Measurements from ENCODE around the gene ACOX1.

GRCh38 chr17:76004750-76005262, 25.8 kb upstream of the ACOX1 start:
- TF ChIP-seq ATF3 (IDR thresholded peaks at IDR 0.05) (no peak), MAX (IDR thresholded peaks at IDR 0.05) (no peak), CTCF (IDR thresholded peaks at IDR 0.05; ENCODE audit: low read depth, low read length, missing input control) (no peak)
